Transverse colon (tissue), 4 donors: ENCODE measurements around the gene CRISPLD2.

Experiments used
- CTCF ChIP-seq, 5 experiments: fragments of 200-600 bp in 3 of 5; fragments of 450-650 bp in 2 of 5; sonication (generic) in 3 of 5; IDR thresholded peaks; 1 replicate in 2 of 5; 2 replicates in 3 of 5; pipeline ENCODE4 v1.5.1; 2016 to 2017; ENCODE audit warnings: antibody characterized with exemption in 5 of 5, inconsistent platforms in 3 of 5, mild to moderate bottlenecking in 2 of 5, moderate library complexity in 1 of 5
- EP300 ChIP-seq: sonication (generic); formaldehyde crosslinking; IDR thresholded peaks from one replicate; pipeline ENCODE4 v1.6.1; 2017; ENCODE audit warnings: antibody characterized with exemption, low read depth
- POLR2A ChIP-seq: fragments of 450-650 bp; IDR thresholded peaks from one replicate; pipeline ENCODE4 v1.6.1; 2016; ENCODE audit warnings: antibody characterized with exemption, mild to moderate bottlenecking, moderate library complexity
- POLR2AphosphoS5 ChIP-seq, 3 donors: sonication (generic); formaldehyde crosslinking; IDR thresholded peaks; one replicate each; pipeline ENCODE4 v1.6.1; 2016; ENCODE audit warnings: antibody characterized with exemption in 3 of 3

- TF ChIP-seq POLR2AphosphoS5 (IDR thresholded peaks at IDR 0.05): no peak
- no peak for TF ChIP-seq POLR2A
- TF ChIP-seq CTCF (IDR thresholded peaks at IDR 0.05): no peak
- no peak for TF ChIP-seq EP300
These were observed 12.9 kb upstream of the CRISPLD2 start for GRCh38 chr16:84806890-84807258.
